Liver (tissue), 3 donors: ENCODE measurements around the gene PARD3B.

Experiments
- RAD21 ChIP-seq, 2 donors: IDR thresholded peaks; 2 replicates each; pipeline ENCODE4 v1.6.1; 2016; ENCODE audit warnings: antibody characterized with exemption in 2 of 2, mild to moderate bottlenecking in 2 of 2
- TF ChIP-seq, protein P1 (sequence below): fragments of 150-350 bp; IDR thresholded peaks from 2 replicates; pipeline ENCODE4 v1.5.1; 2017; ENCODE audit warnings: improper control_type of control experiment, low read depth, low read length; ENCODE audit not compliant: missing input control
- donor health status: healthy.
- donor health status: healthy.

DNA sequence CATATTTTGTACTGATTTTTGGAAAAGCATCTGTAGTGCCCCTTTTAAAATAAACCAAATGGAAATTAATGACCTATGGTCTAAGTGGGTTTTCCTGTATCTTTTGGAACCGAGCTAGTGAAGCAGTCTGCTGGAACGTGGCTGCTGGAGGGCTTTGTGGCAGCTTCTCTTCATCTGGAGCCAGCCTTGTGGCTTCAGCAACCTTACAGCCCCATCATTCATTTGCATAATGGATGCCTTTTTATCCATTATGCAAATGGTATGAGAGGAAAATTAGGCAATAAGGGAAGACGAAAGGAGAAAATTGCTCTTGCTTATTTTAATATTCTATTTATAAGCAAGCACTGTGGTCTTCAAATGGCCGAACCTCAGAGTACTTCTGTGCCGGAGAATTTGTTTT is 421.0 kb downstream of the PARD3B start:
- TF ChIP-seq, protein P1, sequence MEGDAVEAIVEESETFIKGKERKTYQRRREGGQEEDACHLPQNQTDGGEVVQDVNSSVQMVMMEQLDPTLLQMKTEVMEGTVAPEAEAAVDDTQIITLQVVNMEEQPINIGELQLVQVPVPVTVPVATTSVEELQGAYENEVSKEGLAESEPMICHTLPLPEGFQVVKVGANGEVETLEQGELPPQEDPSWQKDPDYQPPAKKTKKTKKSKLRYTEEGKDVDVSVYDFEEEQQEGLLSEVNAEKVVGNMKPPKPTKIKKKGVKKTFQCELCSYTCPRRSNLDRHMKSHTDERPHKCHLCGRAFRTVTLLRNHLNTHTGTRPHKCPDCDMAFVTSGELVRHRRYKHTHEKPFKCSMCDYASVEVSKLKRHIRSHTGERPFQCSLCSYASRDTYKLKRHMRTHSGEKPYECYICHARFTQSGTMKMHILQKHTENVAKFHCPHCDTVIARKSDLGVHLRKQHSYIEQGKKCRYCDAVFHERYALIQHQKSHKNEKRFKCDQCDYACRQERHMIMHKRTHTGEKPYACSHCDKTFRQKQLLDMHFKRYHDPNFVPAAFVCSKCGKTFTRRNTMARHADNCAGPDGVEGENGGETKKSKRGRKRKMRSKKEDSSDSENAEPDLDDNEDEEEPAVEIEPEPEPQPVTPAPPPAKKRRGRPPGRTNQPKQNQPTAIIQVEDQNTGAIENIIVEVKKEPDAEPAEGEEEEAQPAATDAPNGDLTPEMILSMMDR = no peak
- TF ChIP-seq RAD21 (IDR thresholded peaks at IDR 0.05) = no peak
